Measurements from ENCODE around the gene NEDD8. TPM values are rescaled to one million over a fixed set of nuclear protein-coding genes. Genes with fewer than 3 reads are reported as not detected.
A peak's percentile ranks its signal among the peaks of the same experiment; 100 is the strongest.

The NEDD8 gene
- total and polyA plus RNA-seq, 2 donors (not counting 1 experiment from before 2014, with no cell fraction given) = 86.7 to 98.5 TPM

GRCh38 chr14:24233538-24233866, 1.3 kb upstream of the NEDD8 start:
- Histone ChIP-seq H2AFZ (ENCODE audit: insufficient read depth, low read depth, low read length, poor library complexity, severe bottlenecking) (peak overlapping the region; percentile 90), H3K36me3 (replicated peaks in 1 of 2; ENCODE audit: control extremely low read depth in 1 of 2, control insufficient read depth in 1 of 2, extremely low read depth in 1 of 2, insufficient read depth in 2 of 2, low read length in 1 of 2) (peaks cover 0 to 36% of the 10 kb centered on the region in 2 experiments), H3K4me3 (ENCODE audit: control extremely low read depth in 1 of 5, extremely low read depth in 1 of 5, insufficient read depth in 1 of 5, low read depth in 2 of 5, low read length in 4 of 5) (peak overlapping the region in 4 of 5 experiments; percentile 75 to 100 (median 94)), H3K9ac (ENCODE audit: low read length) (peak overlapping the region; percentile 91), H3K27ac (ENCODE audit: low read length in 2 of 2) (no peak overlapping the region), H3K4me1 (ENCODE audit: control insufficient read depth in 2 of 2, insufficient read depth in 2 of 2, low read length in 2 of 2) (peaks cover 18 to 24% of the 10 kb centered on the region in 2 donors), H3K27me3 (replicated peaks in 1 of 4; ENCODE audit: control extremely low read depth in 1 of 4, control insufficient read depth in 3 of 4, insufficient read depth in 4 of 4, low read length in 3 of 4) (no peaks in the 10 kb centered on the region), H3K79me2 (ENCODE audit: control insufficient read depth, insufficient read depth, low read length) (peaks cover 63% of the 10 kb centered on the region), H3K9me3 (ENCODE audit: control extremely low read depth in 1 of 3, control insufficient read depth in 2 of 3, insufficient read depth in 1 of 3, low read length in 2 of 3) (no peaks in the 10 kb centered on the region), H4K20me1 (ENCODE audit: control insufficient read depth, insufficient read depth, low read length, poor library complexity, severe bottlenecking) (peaks cover 18% of the 10 kb centered on the region), H3K4me2 (replicated peaks; ENCODE audit: low read depth, low read length, poor library complexity, severe bottlenecking) (peak overlapping the region; percentile 83)
- H3K27ac Mint-ChIP-seq = peak overlapping the region; percentile 95
- intact Hi-C loops (cut with micrococcal nuclease) = loop anchor here (2.0 to 5.0 kb wide), 3 partner anchors 71 to 119 kb away; partner anchors contain the start of genes DCAF11, IRF9, NRL and PSME2
- 100% methylated on average over 1 of the region's 2 CpGs for WGBS (ENCODE audit: insufficient coverage)
- no peak for TF ChIP-seq EZH2 (IDR thresholded peaks at IDR 0.05; ENCODE audit: borderline replicate concordance, insufficient read depth, low read depth, low read length, poor library complexity, severe bottlenecking)
- no peak for TF ChIP-seq CTCF (IDR thresholded peaks at IDR 0.05)
- peaks cover 63% of the 10 kb centered on the region for H3K4me1 Mint-ChIP-seq
- H3K27me3 Mint-ChIP-seq = no peaks in the 10 kb centered on the region
- ChIA-PET CTCF (interaction anchor here (0.7 to 2.3 kb wide), 3 partner anchors 9 to 923 kb away, joined by 3 to 19 read pairs (median 5); partner anchors contain the start of genes MDP1 and TINF2), POLR2A (interaction anchor here (1.4 to 3.5 kb wide), 2 partner anchors 9 to 20 kb away, joined by 10 to 13 read pairs; partner anchors contain the start of genes CHMP4A and TINF2)
- no peak for DNase-seq
- no peak for ATAC-seq (ENCODE audit: low read depth)
- H3K4me3 Mint-ChIP-seq = peak overlapping the region; percentile 96
- H3K9me3 Mint-ChIP-seq (ENCODE audit: insufficient read depth) = no peaks in the 10 kb centered on the region
